GM18526 (cell line): Measurements from ENCODE around the gene UBR4.

Experiments used
- POLR2A ChIP-seq: IDR thresholded peaks from 3 replicates; pipeline ENCODE4 v1.6.1; 2011; ENCODE audit not compliant: insufficient read length; ENCODE audit errors: extremely low read depth

The UBR4 gene

GRCh38 chr1:19076841-19077616 is 133.0 kb downstream of the UBR4 start:
- no peak for TF ChIP-seq POLR2A

- no peak for TF ChIP-seq POLR2A
Observed at GRCh38 chr1:19074902-19075721, 135.0 kb downstream of the UBR4 start.

GRCh38 chr1:19074361-19074901 is 135.6 kb downstream of the UBR4 start:
- TF ChIP-seq POLR2A: no peak

GRCh38 chr1:19073311-19074186 is 136.5 kb downstream of the UBR4 start:
- peak; percentile 8 for TF ChIP-seq POLR2A

GRCh38 chr1:19072285-19072981 is 137.6 kb downstream of the UBR4 start:
- TF ChIP-seq POLR2A: no peak

GRCh38 chr1:19071674-19072281 is 138.3 kb downstream of the UBR4 start:
- TF ChIP-seq POLR2A: no peak

- TF ChIP-seq POLR2A: no peak
Observed at GRCh38 chr1:19070891-19071621, 139.0 kb downstream of the UBR4 start.

GRCh38 chr1:19070197-19070651 is 139.8 kb downstream of the UBR4 start:
- TF ChIP-seq POLR2A: no peak

- TF ChIP-seq POLR2A: no peak
Observed at GRCh38 chr1:19068639-19069276, 141.3 kb downstream of the UBR4 start.

- TF ChIP-seq POLR2A: no peak
Observed at GRCh38 chr1:19067912-19068638, 142.0 kb downstream of the UBR4 start.

GRCh38 chr1:19067182-19067911 is 142.7 kb downstream of the UBR4 start:
- no peak for TF ChIP-seq POLR2A

GRCh38 chr1:19066874-19067181 is 143.2 kb downstream of the UBR4 start:
- no peak for TF ChIP-seq POLR2A
